CD4-positive, alpha-beta T cell treated with Interleukin-21 for 1 hour (primary cell): Measurements from ENCODE around the gene PCDH15.
"Not testable (repeated sequence)": the region's sequence is repeated elsewhere in the genome, so short reads cannot be mapped to it uniquely, and the experiment has no call there.

Experiments used
- DNase-seq: peaks from one replicate; pipeline ENCODE4 v3.0.0-alpha.2; 2020

PCDH15 gene

GRCh38 chr10:53952698-53953630, 848.1 kb downstream of the PCDH15 start:
- no peak for DNase-seq

GRCh38 chr10:53939654-53940053, 861.4 kb downstream of the PCDH15 start:
- DNase-seq: no peak

- DNase-seq: no peak
These were observed 870.4 kb downstream of the PCDH15 start for GRCh38 chr10:53930648-53931047.

GRCh38 chr10:53924051-53924700, 876.9 kb downstream of the PCDH15 start:
- DNase-seq: not testable (repeated sequence)

GRCh38 chr10:53918755-53919154, 882.3 kb downstream of the PCDH15 start:
- no peak for DNase-seq

GRCh38 chr10:53909791-53910190, 891.2 kb downstream of the PCDH15 start:
- no peak for DNase-seq

- no peak for DNase-seq
These were observed 896.4 kb downstream of the PCDH15 start for GRCh38 chr10:53904506-53905241.

- DNase-seq: no peak
These were observed 897.3 kb downstream of the PCDH15 start for GRCh38 chr10:53903756-53904155.

GRCh38 chr10:53899463-53900160, 901.4 kb downstream of the PCDH15 start:
- no peak for DNase-seq

- no peak for DNase-seq
These were observed 902.5 kb downstream of the PCDH15 start for GRCh38 chr10:53898532-53898931.

GRCh38 chr10:53894145-53894544, 906.9 kb downstream of the PCDH15 start:
- DNase-seq: no peak

GRCh38 chr10:53893061-53893460, 908.0 kb downstream of the PCDH15 start:
- no peak for DNase-seq

GRCh38 chr10:53886325-53887300, 914.4 kb downstream of the PCDH15 start:
- DNase-seq: no peak

- no peak for DNase-seq
These were observed 936.2 kb downstream of the PCDH15 start for GRCh38 chr10:53864846-53865245.

GRCh38 chr10:53852450-53853175, 948.4 kb downstream of the PCDH15 start:
- DNase-seq: no peak

GRCh38 chr10:53846809-53847208, 954.2 kb downstream of the PCDH15 start:
- no peak for DNase-seq

GRCh38 chr10:53843736-53844362, 957.2 kb downstream of the PCDH15 start:
- DNase-seq: no peak

GRCh38 chr10:53841483-53842145, 959.4 kb downstream of the PCDH15 start:
- no peak for DNase-seq

GRCh38 chr10:53840653-53841052, 960.4 kb downstream of the PCDH15 start:
- DNase-seq: no peak
